Choroid plexus epithelial cell (primary cell): Measurements from ENCODE around the gene MRPL40.
A peak's percentile ranks its signal among the peaks of the same experiment; 100 is the strongest.
"Not testable (repeated sequence)": the region's sequence is repeated elsewhere in the genome, so short reads cannot be mapped to it uniquely, and the experiment has no call there.

Experiments
- DNase-seq: peaks from one replicate; pipeline ENCODE4 v3.0.0-alpha.2; 2010; ENCODE audit warnings: low read depth
- H3K4me3 ChIP-seq: 2 replicates; pipeline ENCODE4 v1.5.1; 2011; ENCODE audit warnings: low read depth, mild to moderate bottlenecking, control low read depth, low read length, moderate library complexity
- CTCF ChIP-seq: conservative IDR thresholded peaks from 2 replicates; pipeline ENCODE4 v1.5.1; 2011; ENCODE audit warnings: low read depth, mild to moderate bottlenecking, control low read depth, inconsistent platforms, low read length, moderate library complexity

MRPL40 gene

DNA sequence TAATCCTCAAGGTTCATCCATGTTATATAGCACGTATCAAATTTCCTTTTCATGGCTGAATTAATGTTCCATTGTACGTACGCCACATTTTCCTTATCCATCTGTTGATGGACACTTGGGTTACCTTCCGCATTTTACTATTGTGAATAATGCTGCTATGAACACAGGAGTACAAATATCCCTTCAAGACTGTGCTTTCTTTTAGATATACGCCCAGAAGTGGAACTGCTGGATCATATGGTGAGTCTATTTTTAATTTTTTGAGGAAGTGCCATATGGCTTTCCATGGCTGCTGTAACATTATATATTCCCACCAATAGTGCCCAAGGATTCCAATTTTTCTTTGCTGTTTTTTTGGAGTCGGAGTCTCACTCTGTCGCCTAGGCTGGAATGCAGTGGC lies 6.0 kb downstream of the MRPL40 start:
- no peak for TF ChIP-seq CTCF
- H3K4me3 ChIP-seq = no peak overlapping the region
- DNase-seq = no peak

- no peak overlapping the region for H3K4me3 ChIP-seq
- TF ChIP-seq CTCF = no peak
- DNase-seq = no peak
Observed at GRCh38 chr22:19440411-19441195, 8.3 kb downstream of the MRPL40 start.

DNA sequence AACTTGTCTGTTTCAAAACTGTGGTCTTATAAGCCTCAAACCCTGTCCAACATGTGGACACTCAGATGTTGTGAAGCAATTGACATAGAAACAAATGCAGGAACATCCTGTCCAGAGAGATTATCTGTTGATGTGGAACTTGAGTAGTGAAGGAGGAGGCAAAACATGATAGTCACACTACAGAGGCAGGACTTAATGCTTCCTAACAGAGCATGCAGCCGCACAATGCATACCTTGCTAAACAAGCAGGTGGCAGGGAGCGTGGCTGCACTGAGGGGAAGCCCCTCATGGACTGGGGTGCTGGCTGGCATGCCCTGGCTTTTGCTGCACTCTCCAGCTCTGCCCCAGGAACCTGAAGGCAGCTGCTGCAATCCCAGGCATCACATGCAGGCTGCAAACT lies 9.8 kb downstream of the MRPL40 start:
- TF ChIP-seq CTCF = no peak
- no peak overlapping the region for H3K4me3 ChIP-seq
- DNase-seq = peak; percentile 39

DNA sequence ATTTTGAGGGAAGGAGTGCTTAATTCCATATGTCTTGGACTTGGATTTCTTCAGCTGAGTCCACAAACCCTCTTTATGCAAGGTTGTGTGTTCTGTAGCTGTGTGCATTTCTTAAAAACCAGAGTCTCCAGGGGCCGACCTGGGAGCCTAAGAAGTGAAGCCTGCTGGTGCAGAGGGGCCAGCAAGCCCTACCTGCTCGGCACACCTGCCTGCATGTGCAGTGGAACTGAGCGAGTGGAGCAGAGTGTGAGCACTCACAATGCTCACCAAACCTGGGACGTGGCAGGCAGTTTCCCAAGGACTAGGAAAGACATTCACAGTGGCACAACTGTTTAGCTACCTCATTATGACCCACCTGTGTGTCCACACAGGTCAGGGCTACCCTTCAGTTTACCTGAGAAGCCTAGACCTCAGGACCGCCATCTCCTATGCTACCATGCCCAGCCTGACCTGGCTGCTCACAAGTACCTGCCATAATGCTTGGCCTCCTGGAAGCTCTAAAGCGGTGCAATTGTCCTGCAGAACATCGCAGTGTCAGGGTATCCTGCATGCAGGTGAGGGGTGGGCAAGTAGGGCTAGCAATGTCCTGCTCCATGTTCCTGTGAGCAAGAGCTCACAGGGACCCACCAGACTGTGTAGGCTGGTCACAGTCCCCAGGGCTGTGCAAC lies 11.3 kb downstream of the MRPL40 start:
- DNase-seq = no peak
- no peak overlapping the region for H3K4me3 ChIP-seq
- no peak for TF ChIP-seq CTCF

GRCh38 chr22:19445279-19445982 lies 13.1 kb downstream of the MRPL40 start:
- not testable (repeated sequence) for DNase-seq, H3K4me3 ChIP-seq

- no peak for DNase-seq
- peak overlapping the region; percentile 78 for H3K4me3 ChIP-seq
- TF ChIP-seq CTCF = no peak
Observed at GRCh38 chr22:19446603-19447329, 14.4 kb downstream of the MRPL40 start.
